GM21576 (cell line): ENCODE measurements around the gene PRSS58.

ENCODE experiments used
- ATAC-seq: cut with Tn5 transposase; IDR thresholded peaks from one replicate; pipeline ENCODE4 v1.9.1; 2021; ENCODE audit warnings: mild to moderate bottlenecking, moderate library complexity; ENCODE audit not compliant: unreplicated experiment

Gene PRSS58

DNA sequence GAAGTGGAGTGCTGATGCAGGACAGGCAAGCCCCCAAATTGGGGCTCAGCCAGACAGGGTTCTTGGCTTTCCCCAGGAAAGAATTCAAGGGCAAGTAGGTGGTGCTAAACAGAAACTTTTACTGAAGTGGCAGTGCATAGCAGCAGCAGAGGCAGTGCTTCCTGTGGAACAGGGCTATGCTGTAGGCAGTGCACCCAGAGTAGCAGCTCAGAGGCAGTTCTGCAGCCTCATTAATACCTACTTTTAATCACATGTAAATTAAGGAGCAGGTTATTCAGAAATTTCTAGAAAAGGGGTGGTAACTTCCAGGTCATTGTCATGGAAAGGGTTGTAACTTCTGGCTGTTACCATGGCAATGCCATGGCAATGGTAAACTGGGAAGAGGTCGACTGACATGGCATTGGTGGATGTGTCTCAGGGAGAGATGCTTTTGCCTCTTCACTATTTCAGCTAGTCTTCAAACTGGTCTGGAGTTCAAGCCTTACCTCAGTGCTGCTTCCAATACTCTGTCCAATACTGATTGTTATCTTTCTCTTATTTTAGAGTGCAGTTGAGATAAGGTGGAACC lies 29.2 kb downstream of the PRSS58 start:
- no peak for ATAC-seq
